Choroid plexus epithelial cell (primary cell): ENCODE measurements around the gene DNTT.

Source experiments
- DNase-seq: peaks from one replicate; pipeline ENCODE4 v3.0.0-alpha.2; 2010; ENCODE audit warnings: low read depth
- H3K4me3 ChIP-seq: 2 replicates; pipeline ENCODE4 v1.5.1; 2011; ENCODE audit warnings: low read depth, mild to moderate bottlenecking, control low read depth, low read length, moderate library complexity
- TF ChIP-seq, protein P1 (sequence below): conservative IDR thresholded peaks from 2 replicates; pipeline ENCODE4 v1.5.1; 2011; ENCODE audit warnings: low read depth, mild to moderate bottlenecking, control low read depth, inconsistent platforms, low read length, moderate library complexity

DNTT gene

DNA sequence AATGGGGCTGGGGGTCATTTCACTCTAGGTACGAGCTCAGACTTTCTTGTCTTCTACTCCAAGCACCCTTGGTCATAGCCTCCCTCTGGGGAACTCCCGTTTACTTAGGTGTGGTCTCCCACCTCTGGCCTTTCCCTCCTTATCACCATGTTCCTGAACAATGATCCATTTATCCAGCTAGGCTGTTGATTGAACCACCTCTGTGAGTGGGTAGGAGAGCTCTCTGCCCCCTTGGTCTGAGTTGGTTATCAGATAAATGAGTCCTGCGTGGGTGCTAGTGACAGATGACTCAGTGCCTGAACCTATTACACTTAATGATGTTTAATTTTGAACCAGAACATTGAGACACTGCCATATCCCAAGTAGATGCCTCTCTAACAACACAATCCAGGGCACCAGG, 42.3 kb upstream of the DNTT start:
- H3K4me3 ChIP-seq, result no peak overlapping the region
- TF ChIP-seq, protein P1, sequence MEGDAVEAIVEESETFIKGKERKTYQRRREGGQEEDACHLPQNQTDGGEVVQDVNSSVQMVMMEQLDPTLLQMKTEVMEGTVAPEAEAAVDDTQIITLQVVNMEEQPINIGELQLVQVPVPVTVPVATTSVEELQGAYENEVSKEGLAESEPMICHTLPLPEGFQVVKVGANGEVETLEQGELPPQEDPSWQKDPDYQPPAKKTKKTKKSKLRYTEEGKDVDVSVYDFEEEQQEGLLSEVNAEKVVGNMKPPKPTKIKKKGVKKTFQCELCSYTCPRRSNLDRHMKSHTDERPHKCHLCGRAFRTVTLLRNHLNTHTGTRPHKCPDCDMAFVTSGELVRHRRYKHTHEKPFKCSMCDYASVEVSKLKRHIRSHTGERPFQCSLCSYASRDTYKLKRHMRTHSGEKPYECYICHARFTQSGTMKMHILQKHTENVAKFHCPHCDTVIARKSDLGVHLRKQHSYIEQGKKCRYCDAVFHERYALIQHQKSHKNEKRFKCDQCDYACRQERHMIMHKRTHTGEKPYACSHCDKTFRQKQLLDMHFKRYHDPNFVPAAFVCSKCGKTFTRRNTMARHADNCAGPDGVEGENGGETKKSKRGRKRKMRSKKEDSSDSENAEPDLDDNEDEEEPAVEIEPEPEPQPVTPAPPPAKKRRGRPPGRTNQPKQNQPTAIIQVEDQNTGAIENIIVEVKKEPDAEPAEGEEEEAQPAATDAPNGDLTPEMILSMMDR, result no peak
- no peak for DNase-seq

DNA sequence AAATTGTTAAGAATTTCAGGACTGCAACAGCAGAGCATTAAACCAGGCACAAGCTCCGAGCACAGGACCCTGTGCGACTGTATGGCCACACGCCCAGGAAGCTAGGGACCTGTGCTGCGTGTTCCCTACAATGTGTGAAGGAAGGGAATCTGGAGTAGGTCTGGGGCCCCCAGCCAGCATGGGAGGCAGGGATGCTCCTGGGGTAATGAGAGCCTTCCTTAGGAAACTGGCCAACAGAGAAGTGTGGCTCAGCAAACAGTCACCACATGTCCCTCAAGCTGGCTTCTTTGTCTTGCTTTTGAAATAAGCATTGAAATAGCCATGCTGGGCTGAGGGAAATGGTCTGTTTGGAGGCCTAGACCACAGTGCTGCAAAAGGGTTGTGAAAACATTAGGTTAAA, 41.1 kb upstream of the DNTT start:
- no peak for DNase-seq
- H3K4me3 ChIP-seq, result no peak overlapping the region
- TF ChIP-seq, protein P1, result no peak

DNA sequence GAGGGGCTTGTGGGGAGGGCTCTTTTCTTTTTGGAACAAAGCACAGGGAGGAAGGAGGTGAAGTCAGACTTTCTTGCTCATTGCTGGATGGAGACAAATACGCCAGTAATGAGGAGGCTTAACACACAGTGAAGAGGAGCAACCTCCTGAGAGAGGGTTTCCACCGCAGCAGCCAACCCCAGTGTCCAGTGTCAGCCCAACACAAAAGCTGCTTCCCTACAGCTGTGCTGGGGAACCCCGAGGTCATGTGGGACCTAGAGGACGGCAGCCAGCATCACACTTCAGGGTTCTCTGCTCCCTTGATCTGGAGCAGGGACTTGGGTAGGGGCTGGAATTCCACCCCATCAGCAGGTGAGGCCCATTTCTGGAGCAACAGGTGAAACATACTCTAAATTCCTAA, 40.6 kb upstream of the DNTT start:
- no peak overlapping the region for H3K4me3 ChIP-seq
- DNase-seq, result no peak

DNA sequence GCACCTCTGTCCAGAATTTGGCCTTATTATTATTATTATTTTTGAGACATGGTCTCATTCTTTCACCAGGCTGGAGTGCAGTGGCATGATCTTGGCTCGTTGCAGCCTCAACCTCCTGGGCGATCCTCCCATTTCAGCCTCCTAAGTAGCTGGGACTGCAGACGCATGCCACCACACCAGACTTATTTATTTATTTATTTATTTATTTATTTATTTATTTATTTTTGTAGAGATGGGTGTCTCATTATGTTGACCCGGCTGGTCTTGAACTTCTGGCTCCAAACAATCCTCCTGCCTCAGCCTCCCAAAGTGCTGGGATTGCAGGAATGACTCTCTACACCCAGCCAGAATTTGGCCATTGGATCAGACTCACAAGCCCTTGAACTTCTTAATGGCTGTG, 39.3 kb upstream of the DNTT start:
- DNase-seq, result no peak
- H3K4me3 ChIP-seq, result no peak overlapping the region
- TF ChIP-seq, protein P1, result no peak

More for the DNA sequence above, 40.6 kb upstream of the DNTT start:
- TF ChIP-seq, protein P1, result no peak

DNA sequence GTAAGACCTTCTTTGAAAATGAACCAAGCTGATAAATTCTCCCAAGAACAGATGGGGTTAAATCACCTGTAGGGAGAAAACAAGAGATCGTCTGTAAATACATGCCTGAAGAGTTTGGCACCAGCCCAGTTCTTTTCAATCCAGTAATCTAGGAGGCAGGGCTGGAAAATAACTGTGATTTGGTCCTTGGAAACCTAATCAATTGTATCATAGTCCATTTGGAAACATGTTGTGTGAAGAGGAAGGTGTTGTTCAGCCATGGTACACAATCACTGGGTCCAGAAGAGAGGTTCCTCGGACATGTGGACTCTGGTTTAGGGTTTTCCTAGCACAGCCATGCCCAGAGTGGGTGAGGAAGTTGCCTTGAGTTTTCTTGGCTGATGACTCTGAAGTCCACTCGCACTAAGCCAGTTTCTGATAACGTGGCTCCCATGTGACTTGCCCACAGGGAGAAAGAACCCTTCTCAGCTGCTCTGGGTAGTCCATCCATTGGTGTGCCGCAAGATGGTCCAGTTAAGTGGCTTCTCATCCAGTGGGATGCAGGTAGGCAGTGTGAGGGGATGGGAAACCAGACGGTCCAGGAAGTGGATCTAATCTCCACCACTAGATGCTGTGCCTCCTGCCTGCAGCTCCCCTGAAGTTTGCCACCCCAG, 38.0 kb upstream of the DNTT start:
- TF ChIP-seq, protein P1, result no peak
- no peak overlapping the region for H3K4me3 ChIP-seq
- no peak for DNase-seq

DNA sequence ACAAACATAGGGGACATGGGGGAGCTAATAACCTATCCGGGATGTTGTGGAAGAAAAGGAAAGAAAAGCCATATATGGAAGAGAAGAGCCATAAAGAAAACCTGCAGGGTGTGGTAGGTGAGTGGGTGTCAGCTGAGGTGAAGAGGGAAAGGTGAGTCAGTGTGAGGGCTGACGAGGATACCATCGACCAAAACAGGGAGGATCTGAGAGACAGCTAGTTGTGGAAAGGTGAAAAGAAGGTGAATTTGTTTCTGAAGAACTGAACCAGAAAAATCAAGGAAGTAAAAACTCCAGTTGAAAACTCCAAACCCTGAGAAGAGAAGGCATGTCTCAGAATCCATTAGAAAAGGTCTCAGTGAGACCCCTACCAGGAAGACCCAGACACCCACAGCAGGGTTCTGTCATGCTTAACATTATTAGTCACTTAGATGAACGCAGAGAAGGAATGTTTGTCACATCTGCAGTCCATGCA, 37.0 kb upstream of the DNTT start:
- H3K4me3 ChIP-seq, result no peak overlapping the region
- TF ChIP-seq, protein P1, result no peak
- DNase-seq, result no peak

DNA sequence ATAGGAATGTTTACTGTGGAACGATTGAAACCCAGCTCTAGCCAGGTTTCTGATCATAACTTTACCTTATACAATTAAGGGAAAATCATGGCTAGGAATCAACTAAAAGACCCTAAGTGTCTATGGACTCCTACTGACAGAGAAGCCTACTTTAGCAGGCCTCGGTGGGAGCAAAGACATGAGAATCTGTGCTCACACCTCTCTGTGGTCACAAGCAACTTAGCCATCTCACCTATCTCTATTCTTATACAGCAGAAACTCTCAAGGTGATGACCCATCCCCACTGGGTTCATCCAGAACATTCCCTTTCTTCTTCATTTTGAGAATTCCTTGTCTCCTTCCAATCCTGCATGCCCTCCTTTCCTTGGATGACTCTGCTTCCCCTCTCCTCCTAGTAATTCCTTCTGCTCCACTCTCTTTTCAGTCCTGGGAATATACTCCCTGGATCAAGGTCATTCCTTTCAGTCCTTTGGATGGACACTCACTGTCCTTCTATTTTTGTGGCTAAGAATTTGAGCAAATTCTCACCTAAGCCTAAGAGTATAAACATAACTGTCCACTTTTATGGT, 35.8 kb upstream of the DNTT start:
- no peak overlapping the region for H3K4me3 ChIP-seq
- TF ChIP-seq, protein P1, result no peak
- DNase-seq, result no peak
